HK-2 (cell line): Measurements from ENCODE around the gene ERC1.
"Not testable (repeated sequence)": the region's sequence is repeated elsewhere in the genome, so short reads cannot be mapped to it uniquely, and the experiment has no call there.

Source experiments
- DNase-seq: peaks from one replicate; pipeline ENCODE4 v3.0.0-alpha.2; 2018; ENCODE audit not compliant: unreplicated experiment

The ERC1 gene

DNA sequence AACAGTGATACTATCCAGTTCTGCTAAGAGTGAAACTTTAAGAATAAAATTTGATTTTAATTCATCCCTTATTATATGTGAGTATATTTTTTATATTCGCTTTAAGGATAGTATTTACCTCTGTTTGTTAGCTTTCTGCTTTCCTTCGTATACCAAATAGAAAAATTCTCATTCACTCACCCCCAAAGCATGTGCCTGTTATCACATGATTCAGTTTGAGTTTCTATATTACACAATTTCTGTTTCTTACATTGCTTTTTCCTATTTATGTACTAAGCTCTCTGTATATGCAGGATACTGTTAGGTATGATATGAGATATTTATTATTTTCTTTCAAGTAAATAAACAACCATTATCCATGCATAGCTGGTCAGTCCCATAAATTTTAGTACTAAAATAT, 328.2 kb downstream of the ERC1 start:
- no peak for DNase-seq

DNA sequence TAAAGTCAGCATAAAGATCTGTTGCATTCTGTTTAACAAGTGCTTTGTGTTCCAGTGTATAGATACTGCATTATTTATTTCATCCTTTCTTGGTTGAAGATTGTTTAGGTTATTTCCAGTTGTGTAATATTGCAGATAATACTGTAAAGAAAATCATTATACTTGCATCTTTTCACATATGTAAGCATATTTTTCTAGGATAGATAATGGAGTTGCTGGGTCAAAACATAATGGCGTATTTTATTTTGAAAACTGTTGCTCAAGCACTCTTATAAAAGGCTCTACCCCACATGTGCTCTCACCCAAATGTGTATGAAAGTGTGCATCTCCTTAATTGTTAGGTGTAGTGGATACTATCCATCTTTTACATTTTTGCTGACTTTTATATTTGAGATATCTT, 329.0 kb downstream of the ERC1 start:
- DNase-seq, result no peak

DNA sequence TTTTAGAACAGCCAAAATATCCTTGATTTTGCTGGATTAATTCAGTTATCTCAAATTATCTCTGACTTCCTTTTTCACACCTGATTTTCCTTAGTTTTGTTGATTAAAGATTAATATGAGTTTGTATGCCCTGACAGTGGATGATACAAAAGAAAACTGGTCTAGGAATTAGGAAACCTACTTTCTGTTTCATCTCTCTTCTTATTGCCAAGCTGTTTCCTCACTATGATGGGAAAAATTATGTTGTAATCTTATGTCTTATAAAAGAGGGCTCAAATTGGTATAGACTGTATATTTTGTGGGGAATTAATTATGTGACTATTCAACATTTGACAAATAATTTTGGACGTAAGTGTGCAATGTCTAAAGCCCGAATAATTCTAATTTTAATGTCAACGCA, 331.8 kb downstream of the ERC1 start:
- no peak for DNase-seq

DNA sequence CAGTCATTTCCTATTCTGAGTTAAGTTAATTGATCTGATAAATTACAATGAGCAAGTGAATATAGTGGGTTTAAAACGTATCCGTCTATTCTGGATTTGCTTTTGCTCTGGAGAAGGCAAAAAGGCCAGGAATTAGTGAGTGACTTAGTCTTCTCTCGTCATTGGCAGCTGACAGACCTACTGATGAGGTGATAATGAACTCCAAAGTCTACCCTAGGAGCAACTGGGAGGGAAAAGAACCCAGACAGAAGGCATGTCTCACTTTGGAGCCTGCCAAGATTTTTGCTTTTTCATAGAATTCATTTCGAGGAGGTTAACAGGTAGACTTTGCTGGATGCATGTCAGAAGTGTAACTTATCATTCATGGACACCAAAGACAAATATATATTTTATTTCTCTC, 333.1 kb downstream of the ERC1 start:
- no peak for DNase-seq

DNA sequence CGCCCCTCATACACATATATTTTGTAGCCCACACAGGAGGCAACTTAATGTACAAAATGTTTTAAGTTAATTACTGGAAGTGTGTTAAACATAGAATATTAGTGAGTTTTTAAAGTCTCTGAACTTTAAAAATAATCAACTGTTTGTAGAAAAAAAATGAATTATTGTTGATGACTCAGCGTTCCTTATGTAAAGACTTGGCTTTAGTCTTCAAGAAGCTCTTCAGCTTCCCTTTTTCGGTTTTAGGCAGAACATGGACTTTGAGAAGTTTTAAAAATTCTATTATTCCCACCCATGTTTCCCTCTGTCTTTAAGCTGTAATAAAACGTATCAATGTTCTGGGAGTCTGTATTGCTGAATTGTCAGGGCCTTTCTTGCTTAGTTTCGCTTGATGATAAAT, 333.9 kb downstream of the ERC1 start:
- DNase-seq, result no peak

DNA sequence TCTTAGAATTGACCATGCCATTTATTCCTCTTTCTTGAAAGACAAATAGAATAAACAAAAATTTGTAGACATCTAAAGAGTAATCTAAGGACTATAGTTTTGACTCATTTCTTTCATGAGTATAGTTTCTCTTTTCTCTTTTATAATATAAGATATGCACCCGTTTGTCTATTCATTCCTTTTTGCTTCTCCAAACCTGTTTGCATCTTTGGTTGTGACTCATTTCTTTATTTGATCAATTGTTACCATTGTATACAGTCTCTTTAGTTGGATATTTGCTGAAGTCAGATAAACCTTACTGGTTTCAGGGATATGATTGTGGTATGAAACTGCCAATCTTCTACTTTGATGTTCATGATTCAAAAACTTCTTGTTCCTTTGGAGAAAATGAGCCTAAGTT, 334.6 kb downstream of the ERC1 start:
- DNase-seq, result no peak

DNA sequence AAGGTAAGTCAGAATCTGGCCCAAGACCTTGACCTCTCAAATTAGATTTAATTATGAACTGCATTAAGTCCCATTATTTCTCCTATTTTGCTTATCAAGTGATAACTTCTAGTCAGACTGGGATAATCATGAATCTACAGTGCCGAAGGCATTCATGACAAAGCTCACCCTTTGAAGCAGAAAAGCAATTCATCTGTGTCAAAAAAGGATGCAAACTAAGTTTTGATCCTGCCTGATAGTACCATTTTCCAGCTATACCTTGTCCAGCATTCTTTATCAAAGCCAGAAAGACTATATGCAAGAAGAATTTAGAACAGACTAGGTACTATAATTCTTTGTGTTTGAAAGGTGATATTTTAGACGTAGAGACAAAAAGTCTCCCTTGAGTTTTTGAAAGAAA, 335.2 kb downstream of the ERC1 start:
- no peak for DNase-seq

DNA sequence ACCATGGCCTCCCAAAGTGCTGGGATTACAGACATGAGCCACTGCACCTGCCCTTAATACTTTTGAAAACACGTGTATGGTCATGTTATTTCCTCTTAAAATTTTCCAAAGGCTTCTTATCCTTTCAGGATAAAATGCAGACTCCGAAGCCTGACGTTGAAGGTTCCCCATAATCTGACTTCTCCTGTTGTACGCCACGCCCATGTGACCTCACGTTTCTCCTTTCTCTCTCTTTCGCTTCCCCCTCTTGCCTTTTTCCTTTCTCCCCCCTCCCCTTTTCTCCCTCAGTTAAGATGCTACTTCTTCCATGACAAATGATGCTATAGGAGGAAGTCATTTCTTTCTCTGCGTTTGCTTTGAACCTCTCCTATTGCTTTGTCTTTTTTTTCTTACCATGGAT, 337.4 kb downstream of the ERC1 start:
- DNase-seq, result no peak

DNA sequence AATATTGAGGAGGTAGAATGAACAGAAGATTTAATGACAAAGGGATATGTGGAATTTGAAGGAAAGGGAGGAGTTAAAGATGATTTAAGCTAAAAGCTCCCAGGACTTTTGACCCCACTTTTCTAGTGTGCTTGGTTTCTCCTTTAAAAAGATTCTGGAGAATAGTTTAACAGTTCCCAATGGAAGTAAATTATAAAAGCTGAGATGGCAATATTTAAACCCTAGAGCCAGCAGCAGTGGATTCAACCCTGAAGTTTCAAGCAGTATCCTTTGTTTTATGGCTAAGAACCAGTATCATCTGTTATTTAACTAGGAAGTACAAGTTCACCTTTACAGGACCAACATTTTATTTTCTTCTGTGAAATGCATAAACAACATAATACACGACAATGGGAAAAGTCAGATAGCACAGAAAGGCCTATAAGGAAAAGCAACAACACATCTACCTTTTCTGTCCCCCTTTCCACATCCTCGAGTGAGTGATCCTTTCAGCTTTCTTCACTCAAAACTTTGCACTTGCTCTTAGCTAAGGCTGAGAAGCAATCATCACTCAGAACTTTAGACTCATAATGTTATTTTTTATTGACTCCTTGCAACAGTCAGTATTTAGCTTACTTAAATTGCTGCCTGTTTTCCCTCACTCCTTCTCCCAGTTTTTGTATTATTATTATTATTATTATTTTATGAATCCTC, 338.9 kb downstream of the ERC1 start:
- DNase-seq, result no peak

DNA sequence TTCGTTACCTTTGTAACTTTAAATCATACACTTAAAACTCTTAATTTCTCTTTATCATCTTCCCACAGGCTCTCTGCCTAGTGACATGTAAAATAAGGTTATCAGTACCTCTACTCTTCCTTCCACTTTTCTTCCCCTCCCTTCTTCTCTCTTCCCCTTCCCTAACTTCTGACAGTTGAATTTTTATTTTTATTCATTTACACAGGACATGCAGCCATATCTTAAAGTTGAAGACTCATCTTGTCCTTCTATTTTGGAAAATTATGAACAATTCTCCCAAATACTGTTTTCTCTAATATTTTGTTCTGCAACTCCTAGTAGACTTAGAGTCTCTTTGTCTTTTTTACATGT, 339.4 kb downstream of the ERC1 start:
- DNase-seq, result no peak

DNA sequence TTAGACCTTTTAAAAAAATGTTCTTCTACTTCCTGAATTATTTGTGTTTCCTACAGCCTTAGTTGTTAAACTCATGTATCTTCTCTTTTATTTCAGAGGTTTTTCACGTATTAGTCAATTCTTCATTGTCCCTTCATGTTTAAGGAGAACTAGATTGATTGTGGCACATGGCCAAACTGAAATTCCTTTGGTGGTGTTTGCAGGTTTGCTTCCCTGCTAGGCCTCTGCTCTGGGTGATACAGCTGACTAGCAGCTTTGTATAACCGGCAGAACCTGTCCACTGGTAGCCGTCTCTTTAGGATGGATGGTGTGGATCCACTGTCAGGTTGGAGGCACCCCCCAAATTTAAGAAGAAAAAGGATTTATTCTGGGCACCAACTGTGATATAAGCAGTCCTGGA, 341.3 kb downstream of the ERC1 start:
- no peak for DNase-seq

DNA sequence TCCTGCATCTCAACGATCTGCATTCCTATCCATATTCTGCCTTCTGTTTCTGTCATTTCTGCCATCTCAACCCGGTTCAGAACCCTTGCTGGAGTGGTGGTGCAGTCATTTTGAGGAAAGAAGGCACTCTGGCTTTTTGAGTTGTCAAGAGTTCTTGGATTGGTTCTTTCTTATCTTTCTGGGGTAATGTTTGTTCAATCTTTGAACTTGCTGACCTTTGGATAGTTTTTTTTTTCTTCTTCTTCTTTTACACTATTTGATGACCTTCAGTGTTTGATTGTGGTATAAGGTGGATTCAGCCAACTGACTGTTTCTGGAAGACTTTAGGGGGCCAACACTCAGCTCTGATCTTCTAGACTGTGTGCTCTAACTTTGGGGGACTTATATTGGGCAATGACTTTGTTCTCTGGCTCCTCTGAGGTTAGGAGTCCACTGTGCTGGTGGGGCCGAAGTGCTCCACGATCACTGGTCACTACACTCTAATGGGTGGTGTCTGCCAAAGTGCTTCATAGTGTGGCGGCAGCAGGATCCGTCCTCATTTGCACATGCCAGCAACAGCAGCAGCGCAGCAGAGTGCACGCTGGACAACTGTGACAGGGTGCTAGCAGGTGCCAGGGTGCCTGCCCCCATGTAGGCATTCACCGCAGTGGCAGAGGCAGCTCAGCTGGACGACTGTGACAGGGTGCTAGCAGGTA, 347.6 kb downstream of the ERC1 start:
- no peak for DNase-seq

DNA sequence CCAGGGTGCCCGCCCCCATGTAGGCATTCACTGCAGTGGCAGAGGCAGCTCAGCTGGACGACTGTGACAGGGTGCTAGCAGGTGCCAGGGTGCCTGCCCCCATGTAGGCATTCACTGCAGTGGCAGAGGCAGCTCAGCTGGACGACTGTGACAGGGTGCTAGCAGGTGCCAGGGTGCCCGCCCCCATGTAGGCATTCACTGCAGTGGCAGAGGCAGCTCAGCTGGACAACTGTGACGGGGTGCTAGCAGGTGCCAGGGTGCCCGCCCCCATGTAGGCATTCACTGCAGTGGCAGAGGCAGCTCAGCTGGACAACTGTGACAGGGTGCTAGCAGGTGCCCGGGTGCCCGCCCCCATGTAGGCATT, 348.1 kb downstream of the ERC1 start:
- DNase-seq, result not testable (repeated sequence)

DNA sequence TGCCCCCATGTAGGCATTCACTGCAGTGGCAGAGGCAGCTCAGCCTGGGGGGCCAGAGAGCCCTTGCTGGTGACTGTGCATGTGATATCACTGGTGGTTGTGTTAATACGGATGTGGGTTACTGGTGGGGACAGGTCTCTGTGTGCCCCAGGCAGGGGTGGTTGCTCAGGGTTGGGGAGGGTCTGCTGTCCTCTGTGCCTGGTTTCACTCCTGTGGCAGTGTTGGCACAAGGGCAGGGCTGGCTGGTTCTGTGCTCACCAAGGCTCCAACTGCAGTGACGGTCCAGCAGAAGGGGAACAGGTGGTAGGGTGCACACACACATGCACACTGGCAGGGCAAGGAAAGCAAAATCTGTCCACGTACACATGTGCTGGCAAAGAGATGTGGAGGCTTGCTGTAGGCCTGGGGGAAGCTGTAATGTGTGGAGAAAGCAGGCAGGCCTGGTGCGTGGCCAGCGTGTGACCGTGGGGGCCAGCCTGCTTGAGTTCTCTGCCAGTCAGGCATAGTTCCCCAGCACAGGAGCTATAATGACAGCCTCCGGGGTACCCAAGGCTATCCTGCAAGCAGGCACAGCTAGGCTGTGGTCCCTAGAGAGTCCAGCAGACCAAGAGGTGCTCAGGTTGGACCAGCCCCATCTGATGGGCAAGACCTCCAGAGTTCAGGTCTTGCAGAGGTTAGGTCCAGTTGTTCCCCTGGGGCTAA, 348.7 kb downstream of the ERC1 start:
- no peak for DNase-seq

DNA sequence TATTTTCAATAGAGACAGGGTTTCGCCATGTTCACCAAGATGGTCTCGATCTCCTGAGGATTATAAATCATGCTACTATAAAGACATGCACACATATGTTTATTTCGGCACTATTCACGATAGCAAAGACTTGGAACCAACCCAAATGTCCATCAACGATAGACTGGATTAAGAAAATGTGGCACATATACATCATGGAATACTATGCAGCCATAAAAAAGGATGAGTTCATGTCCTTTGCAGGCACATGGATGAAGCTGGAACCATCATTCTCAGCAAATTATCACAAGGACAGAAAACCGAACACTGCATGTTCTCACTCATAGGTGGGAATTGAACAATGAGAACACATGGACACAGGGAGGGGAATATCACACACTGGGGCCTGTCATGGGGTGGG, 350.2 kb downstream of the ERC1 start:
- DNase-seq, result not testable (repeated sequence)

DNA sequence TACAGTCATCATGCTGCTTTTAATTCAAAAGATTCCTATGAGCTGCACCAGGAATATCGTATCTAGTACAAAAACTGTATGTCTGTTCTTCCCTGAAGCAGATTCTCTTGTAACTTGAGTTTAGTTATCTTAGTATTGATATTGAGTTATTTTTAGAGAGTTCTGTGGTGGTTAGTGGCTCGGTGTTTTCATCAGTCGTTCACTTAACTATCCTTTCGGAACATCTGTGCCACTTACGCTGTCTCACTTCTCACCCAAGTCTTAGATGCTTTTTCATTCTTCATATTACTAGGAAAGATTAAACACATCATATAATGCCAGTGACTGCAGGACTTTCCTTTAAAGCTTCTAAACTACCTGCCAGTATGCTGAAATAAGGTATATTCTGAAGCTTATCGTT, 352.4 kb downstream of the ERC1 start:
- DNase-seq, result no peak

DNA sequence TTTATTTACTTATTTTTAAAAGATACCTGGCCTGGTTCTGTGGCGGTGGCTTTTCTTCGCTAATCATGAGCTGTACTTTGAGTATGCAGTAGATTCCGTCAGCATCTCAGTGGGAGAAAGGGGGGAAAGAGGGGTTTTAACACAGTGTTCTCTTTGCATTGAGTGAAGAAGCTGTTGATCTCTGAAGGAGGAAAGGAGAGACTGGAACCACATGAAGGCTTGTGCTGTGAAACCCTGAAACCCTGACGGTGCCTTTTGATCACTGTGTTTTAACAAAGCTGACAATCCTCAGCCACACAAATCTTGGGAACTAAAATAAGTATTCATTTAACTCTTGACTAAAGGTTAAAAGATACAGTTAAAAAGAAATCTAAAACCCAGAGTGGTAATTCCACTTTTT, 353.2 kb downstream of the ERC1 start:
- no peak for DNase-seq

DNA sequence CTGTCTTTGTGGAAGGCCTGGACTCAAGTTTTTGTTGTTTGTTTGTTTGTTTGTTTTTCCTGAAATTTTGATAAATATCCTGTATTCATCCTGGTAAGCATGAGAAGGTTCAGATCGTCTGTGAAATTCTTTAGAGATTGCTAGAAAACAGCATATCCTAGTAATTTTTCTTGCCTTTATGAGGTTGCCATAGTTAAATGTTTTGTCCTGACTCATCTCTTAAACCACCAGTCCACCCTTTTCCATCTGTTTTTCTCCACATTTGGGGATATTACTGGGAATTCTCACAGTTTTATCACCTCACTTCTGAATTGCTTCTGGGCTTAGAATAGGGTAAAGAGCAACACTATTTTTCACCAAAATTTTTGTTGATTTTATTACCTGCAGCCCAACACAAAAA, 355.1 kb downstream of the ERC1 start:
- DNase-seq, result no peak

DNA sequence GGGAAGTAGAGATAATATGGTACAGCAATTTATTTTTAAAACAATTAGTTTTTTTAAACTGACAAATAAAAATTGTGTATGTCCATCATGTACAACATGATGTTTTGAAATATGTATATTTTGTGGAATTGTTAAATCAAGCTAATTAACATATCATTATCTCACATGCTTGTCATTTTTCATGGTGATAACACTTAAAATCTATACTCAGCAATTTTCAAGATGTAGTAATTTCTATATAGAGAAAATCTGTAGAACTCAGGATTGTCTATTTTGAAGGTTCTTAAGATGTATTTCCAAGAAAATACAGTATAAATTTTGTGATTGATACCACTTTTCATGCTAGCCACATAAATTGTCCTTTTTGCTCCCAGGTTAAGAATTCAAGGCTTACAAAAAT, 356.3 kb downstream of the ERC1 start:
- no peak for DNase-seq

DNA sequence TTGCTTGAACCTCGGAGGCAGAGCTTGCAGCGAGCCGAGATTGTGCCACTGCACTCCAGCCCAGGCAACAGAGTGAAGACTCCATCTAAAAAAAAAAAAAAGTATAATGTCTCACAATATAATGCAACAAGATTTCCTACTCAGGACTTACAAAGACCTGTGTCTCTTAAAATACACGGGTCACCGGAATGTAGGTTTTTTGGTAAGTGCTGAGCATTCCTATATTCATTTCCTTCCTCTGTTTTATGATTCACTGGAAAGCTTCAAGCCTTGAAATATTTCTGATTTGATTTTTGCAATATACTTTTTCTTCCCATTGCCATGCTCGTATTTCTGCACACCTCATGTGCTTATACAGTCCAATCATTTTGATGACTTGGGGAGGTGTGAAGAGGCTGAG, 357.6 kb downstream of the ERC1 start:
- DNase-seq, result no peak

DNA sequence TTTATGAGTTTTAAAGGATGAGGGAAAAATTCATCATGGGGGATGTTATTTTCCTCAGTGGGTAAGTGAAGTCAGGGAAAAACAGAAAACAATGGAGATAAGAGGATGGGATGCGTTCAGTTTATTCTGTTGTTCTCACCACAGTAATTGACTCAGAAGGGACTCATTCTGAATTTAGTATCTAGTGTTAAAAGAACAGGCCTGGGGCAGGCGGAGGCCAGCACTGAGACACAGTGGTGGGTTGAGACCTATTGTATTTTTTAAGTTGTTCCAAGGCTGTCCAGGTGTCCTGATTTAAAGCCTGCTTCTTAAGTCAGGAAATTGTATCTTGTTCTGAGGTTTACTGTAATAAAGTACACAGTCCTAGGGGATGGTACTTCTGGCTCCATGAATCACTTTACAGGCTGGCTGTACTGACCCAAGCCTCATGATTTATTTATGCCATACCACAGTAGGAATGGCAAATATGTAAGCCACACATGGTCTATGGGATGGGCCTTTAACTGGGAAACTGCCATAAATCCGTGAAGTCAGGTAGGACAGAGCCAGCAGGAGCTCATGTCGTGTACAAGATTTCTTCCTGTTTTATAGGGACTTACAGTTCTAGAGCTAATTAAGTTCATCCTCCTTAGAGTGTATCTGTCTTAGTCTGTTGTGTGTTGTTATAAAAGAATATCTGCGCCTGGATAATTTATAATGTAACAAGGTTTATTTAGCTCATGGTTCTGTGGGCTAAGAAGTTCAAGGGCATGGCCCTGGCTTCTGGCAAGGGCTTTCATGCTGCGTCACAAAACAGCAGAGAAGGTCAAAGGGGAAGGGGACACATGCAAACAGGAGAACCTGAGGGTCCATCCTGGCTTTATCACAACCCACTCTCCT, 359.3 kb downstream of the ERC1 start:
- peak; percentile 30 for DNase-seq

DNA sequence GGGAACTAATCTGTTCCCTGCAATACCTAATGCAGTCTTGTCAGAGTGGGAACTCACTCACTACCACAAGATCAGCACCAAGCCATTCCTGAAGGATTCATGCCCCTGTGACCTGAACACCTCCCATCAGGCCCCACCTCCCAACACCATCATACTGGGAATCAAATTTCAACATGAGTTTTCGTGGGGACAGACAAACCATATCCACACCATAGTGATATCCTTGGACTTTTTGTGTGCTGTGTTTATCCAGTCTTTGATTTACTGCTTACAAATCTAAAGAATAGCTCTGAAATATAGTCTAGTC, 359.9 kb downstream of the ERC1 start:
- DNase-seq, result peak; percentile 4

DNA sequence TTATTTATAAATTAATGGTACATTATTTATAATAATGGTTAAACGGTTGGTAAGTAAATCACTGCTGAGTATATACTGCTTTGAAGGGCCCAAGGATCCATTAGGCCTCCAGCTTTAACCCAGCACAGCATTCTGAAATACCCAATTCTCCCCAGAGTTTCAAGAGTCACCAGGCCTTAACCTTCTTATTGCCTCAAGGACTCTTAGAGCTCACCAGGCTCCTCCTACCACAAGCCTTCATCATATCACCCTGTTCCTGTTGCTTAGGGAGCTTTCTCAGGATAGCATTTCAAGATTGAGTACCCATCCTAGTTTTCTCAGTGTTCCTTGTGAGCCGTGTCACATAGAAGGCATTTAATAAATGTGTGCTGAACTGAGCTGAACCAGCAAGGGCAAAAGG, 360.9 kb downstream of the ERC1 start:
- DNase-seq, result no peak
